ENCODE results near the gene GALC. TPM values are rescaled to one million over a fixed set of nuclear protein-coding genes. Genes with fewer than 3 reads are reported as not detected.
"Not testable (repeated sequence)": the region's sequence is repeated elsewhere in the genome, so short reads cannot be mapped to it uniquely, and the experiment has no call there.

The GALC gene
- total and polyA plus RNA-seq, 2 donors (not counting 3 experiments of a cell fraction or from before 2014, with no cell fraction given), result 12.4 to 14.2 TPM

- H3K4me1 ChIP-seq (ENCODE audit: control insufficient read depth, extremely low read depth, insufficient read depth, low read length), result no peaks in the 10 kb centered on the region
- no peak overlapping the region for H2AFZ ChIP-seq (ENCODE audit: low read depth, low read length)
- H3K27me3 ChIP-seq (ENCODE audit: control insufficient read depth in 2 of 2, insufficient read depth in 2 of 2, low read length in 2 of 2), result peaks cover 0 to 4% of the 10 kb centered on the region in 2 experiments
- H3K27ac ChIP-seq (ENCODE audit: insufficient read depth, low read depth, low read length), result no peak overlapping the region
- TF ChIP-seq FOS (IDR thresholded peaks at IDR 0.05; ENCODE audit: borderline replicate concordance, insufficient read depth, low read length) (no peak), GATA2 (IDR thresholded peaks at IDR 0.05; ENCODE audit: insufficient read depth, insufficient read length, low read depth, low read length) (no peak), MAX (IDR thresholded peaks at IDR 0.05; ENCODE audit: insufficient read depth, insufficient read length) (no peak), JUN (IDR thresholded peaks at IDR 0.05; ENCODE audit: borderline replicate concordance, insufficient read depth, insufficient read length, low read depth) (no peak), POLR2AphosphoS5 (IDR thresholded peaks at IDR 0.05; ENCODE audit: insufficient read depth, low read depth, low read length) (no peak), POLR2A (IDR thresholded peaks at IDR 0.05; ENCODE audit: low read depth, low read length) (no peak), EZH2 (IDR thresholded peaks at IDR 0.05; ENCODE audit: borderline replicate concordance, low read depth, low read length, severe bottlenecking) (no peak), CTCF (IDR thresholded peaks at IDR 0.05; ENCODE audit: extremely low read depth in 1 of 2, insufficient read depth in 1 of 2, low read depth in 1 of 2, low read length in 2 of 2) (no peak), MYC (IDR thresholded peaks at IDR 0.05; ENCODE audit: low read depth, low read length) (no peak)
- H3K79me2 ChIP-seq (ENCODE audit: control insufficient read depth, insufficient read depth, low read length), result no peaks in the 10 kb centered on the region
- H3K9ac ChIP-seq (replicated peaks; ENCODE audit: extremely low read depth, insufficient read depth, low read length), result no peak overlapping the region
- DNase-seq (ENCODE audit: low read depth, low spot score) (no peak), FAIRE-seq (no peak)
- no TSS peak for BruUV-seq (replicated peaks)
- no peak overlapping the region for H3K4me3 ChIP-seq (replicated peaks in 1 of 3; ENCODE audit: insufficient read depth in 1 of 3, low read depth in 1 of 3, low read length in 3 of 3)
- intact Hi-C loops (cut with micrococcal nuclease) (no loop called here), dilution Hi-C loops (cut with MboI; ENCODE audit: extremely low pct_ligation_motif_present, low sequenced_read_pairs) (no loop called here)
- CTCF ChIA-PET, result no interaction called here
- H4K20me1 ChIP-seq (replicated peaks; ENCODE audit: control insufficient read depth, extremely low read depth, insufficient read depth, low read length), result no peaks in the 10 kb centered on the region
- POLR2A ChIA-PET, result interaction anchor here (0.6 kb wide), 1 partner anchor 396 kb away, joined by 8 read pairs; no protein-coding TSS in a partner anchor
- H3K36me3 ChIP-seq (ENCODE audit: control insufficient read depth in 2 of 2, extremely low read depth in 1 of 2, insufficient read depth in 2 of 2, low read length in 2 of 2), result no peaks in the 10 kb centered on the region
- no peaks in the 10 kb centered on the region for H3K9me1 ChIP-seq (replicated peaks; ENCODE audit: control insufficient read depth, extremely low read depth, insufficient read depth, low read length)
- H3K9me3 ChIP-seq (replicated peaks; ENCODE audit: control insufficient read depth, insufficient read depth, low read length), result no peaks in the 10 kb centered on the region
- no peak overlapping the region for H3K4me2 ChIP-seq (ENCODE audit: insufficient read depth, low read length)
These were observed 32.3 kb upstream of the GALC start for GRCh38 chr14:88025313-88025712.

- CTCF ChIA-PET; POLR2A ChIA-PET; H4K20me1 ChIP-seq (replicated peaks; ENCODE audit: control insufficient read depth, extremely low read depth, insufficient read depth, low read length): not testable (repeated sequence)
These were observed 31.5 kb upstream of the GALC start for GRCh38 chr14:88024252-88025086.

More at GRCh38 chr14:88024252-88025086, 31.5 kb upstream of the GALC start:
- FAIRE-seq; H3K9ac ChIP-seq (replicated peaks; ENCODE audit: extremely low read depth, insufficient read depth, low read length); DNase-seq (ENCODE audit: low read depth, low spot score); H2AFZ ChIP-seq (ENCODE audit: low read depth, low read length); H3K4me3 ChIP-seq (replicated peaks in 1 of 3; ENCODE audit: insufficient read depth in 1 of 3, low read depth in 1 of 3, low read length in 3 of 3); BruUV-seq (replicated peaks); dilution Hi-C loops (cut with MboI; ENCODE audit: extremely low pct_ligation_motif_present, low sequenced_read_pairs); H3K9me3 ChIP-seq (replicated peaks; ENCODE audit: control insufficient read depth, insufficient read depth, low read length); H3K27ac ChIP-seq (ENCODE audit: insufficient read depth, low read depth, low read length); H3K27me3 ChIP-seq (ENCODE audit: control insufficient read depth in 2 of 2, insufficient read depth in 2 of 2, low read length in 2 of 2); H3K9me1 ChIP-seq (replicated peaks; ENCODE audit: control insufficient read depth, extremely low read depth, insufficient read depth, low read length); H3K4me1 ChIP-seq (ENCODE audit: control insufficient read depth, extremely low read depth, insufficient read depth, low read length); intact Hi-C loops (cut with micrococcal nuclease); H3K36me3 ChIP-seq (ENCODE audit: control insufficient read depth in 2 of 2, extremely low read depth in 1 of 2, insufficient read depth in 2 of 2, low read length in 2 of 2); H3K4me2 ChIP-seq (ENCODE audit: insufficient read depth, low read length); H3K79me2 ChIP-seq (ENCODE audit: control insufficient read depth, insufficient read depth, low read length): not testable (repeated sequence)

Measured in endothelial cell of umbilical vein (primary cell).